Endothelial cell of umbilical vein (primary cell): ENCODE results near the gene NXF1. TPM values are rescaled to one million over a fixed set of nuclear protein-coding genes. Genes with fewer than 3 reads are reported as not detected.

Experiments used
- BruUV-seq: library from RNA; stranded (reverse); fragments of 400-500 nt; replicated peaks from 2 replicates; lab custom pipeline; 2021; lab: Mats Ljungman, UMichigan
- CTCF ChIA-PET: fragments of 300-600, 350-600 bp; sonication (Branson Sonifier 250); formaldehyde crosslinking; loops from one replicate; lab custom pipeline; 2021; ENCODE audit warnings: antibody characterized with exemption, inconsistent platforms; lab: Charles Lee
- POLR2A ChIA-PET: fragments of 300-600, 350-600 bp; sonication (Branson Sonifier 250); formaldehyde crosslinking; loops from one replicate; lab custom pipeline; 2021; ENCODE audit warnings: antibody characterized with exemption, inconsistent platforms; lab: Charles Lee
- DNase-seq: peaks from one replicate; pipeline ENCODE4 v3.0.0-alpha.2; 2011; ENCODE audit warnings: low read depth, low spot score
- FAIRE-seq: peaks from 2 replicates; lab custom pipeline; 2011; peaks lifted over from hg19 to GRCh38; lab: Jason Lieb, UNC
- H2AFZ ChIP-seq: 2 replicates; pipeline ENCODE4 v1.6.0; 2012; ENCODE audit warnings: low read depth, low read length, control low read depth, inconsistent platforms
- H3K27ac ChIP-seq: 2 replicates; pipeline ENCODE4 v1.5.1; 2011; ENCODE audit warnings: low read depth, mild to moderate bottlenecking, control low read depth, low read length, moderate library complexity; ENCODE audit not compliant: insufficient read depth
- H3K27me3 ChIP-seq, 2 experiments: 2 replicates each; pipeline versions ENCODE4 v1.6.0 to v1.6.1; 2011; ENCODE audit warnings: low read length in 2 of 2, mixed read lengths in 1 of 2; ENCODE audit not compliant: control insufficient read depth in 2 of 2, insufficient read depth in 2 of 2
- H3K36me3 ChIP-seq, 2 experiments: 2 replicates in 1 of 2; 3 replicates in 1 of 2; pipeline ENCODE4 v1.5.1; 2011; ENCODE audit warnings: low read length in 2 of 2, mild to moderate bottlenecking in 1 of 2, moderate library complexity in 1 of 2; ENCODE audit not compliant: control insufficient read depth in 2 of 2, insufficient read depth in 2 of 2; ENCODE audit errors: extremely low read depth in 1 of 2
- H3K4me1 ChIP-seq: 3 replicates; pipeline ENCODE4 v1.5.1; 2011; ENCODE audit warnings: mild to moderate bottlenecking, low read length; ENCODE audit not compliant: control insufficient read depth, insufficient read depth; ENCODE audit errors: extremely low read depth
- H3K4me2 ChIP-seq: 2 replicates; pipeline ENCODE4 v1.6.1; 2011; ENCODE audit warnings: low read length, control low read depth, mixed read lengths; ENCODE audit not compliant: insufficient read depth
- H3K4me3 ChIP-seq, 3 experiments: fragments of 200-600 bp in 1 of 3; sonication (generic), shearing (Covaris generic) in 1 of 3; replicated peaks in 1 of 3; 2 replicates each; pipeline ENCODE4 v1.5.1; 2011 to 2016; ENCODE audit warnings: control low read depth in 3 of 3, low read length in 3 of 3, mild to moderate bottlenecking in 2 of 3, inconsistent platforms in 1 of 3, low read depth in 1 of 3, moderate library complexity in 1 of 3; ENCODE audit not compliant: insufficient read depth in 1 of 3
- H3K79me2 ChIP-seq: 2 replicates; pipeline ENCODE4 v1.6.0; 2012; ENCODE audit warnings: low read length, inconsistent platforms; ENCODE audit not compliant: control insufficient read depth, insufficient read depth
- H3K9ac ChIP-seq: replicated peaks from 2 replicates; pipeline ENCODE3; 2011; ENCODE audit warnings: low read length, control low read depth; ENCODE audit not compliant: insufficient read depth; ENCODE audit errors: extremely low read depth
- H3K9me1 ChIP-seq: replicated peaks from 3 replicates; pipeline ENCODE4 v1.6.0; 2011; ENCODE audit warnings: mild to moderate bottlenecking, low read length; ENCODE audit not compliant: control insufficient read depth, insufficient read depth; ENCODE audit errors: extremely low read depth
- H3K9me3 ChIP-seq: replicated peaks from 2 replicates; pipeline ENCODE4 v1.5.1; 2012; ENCODE audit warnings: low read length, inconsistent platforms; ENCODE audit not compliant: control insufficient read depth, insufficient read depth
- H4K20me1 ChIP-seq: replicated peaks from 2 replicates; pipeline ENCODE3; 2011; ENCODE audit warnings: mild to moderate bottlenecking, low read length; ENCODE audit not compliant: control insufficient read depth, insufficient read depth; ENCODE audit errors: extremely low read depth
- CTCF ChIP-seq, 2 donors: IDR thresholded peaks; 1 replicate in 1 of 2; 2 replicates in 1 of 2; pipeline ENCODE4 v1.5.1; 2011; ENCODE audit warnings: low read length in 2 of 2, mild to moderate bottlenecking in 2 of 2, moderate library complexity in 2 of 2, control low read depth in 1 of 2, inconsistent platforms in 1 of 2, low read depth in 1 of 2; ENCODE audit not compliant: insufficient read depth in 1 of 2; ENCODE audit errors: extremely low read depth in 1 of 2
- EZH2 ChIP-seq: IDR thresholded peaks from 2 replicates; pipeline ENCODE4 v1.6.1; 2012; ENCODE audit warnings: borderline replicate concordance, low read depth, mild to moderate bottlenecking, moderate library complexity, low read length, inconsistent platforms; ENCODE audit not compliant: severe bottlenecking
- FOS ChIP-seq: IDR thresholded peaks from 2 replicates; pipeline ENCODE4 v1.6.1; 2011; ENCODE audit warnings: mild to moderate bottlenecking, low read length, moderate library complexity, borderline replicate concordance; ENCODE audit not compliant: insufficient read depth
- JUN ChIP-seq: IDR thresholded peaks from 2 replicates; pipeline ENCODE4 v1.6.1; 2011; ENCODE audit warnings: borderline replicate concordance, low read depth; ENCODE audit not compliant: insufficient read length, insufficient read depth
- MAX ChIP-seq: IDR thresholded peaks from 2 replicates; pipeline ENCODE4 v1.6.1; 2011; ENCODE audit not compliant: insufficient read depth, insufficient read length
- MYC ChIP-seq: IDR thresholded peaks from one replicate; pipeline ENCODE4 v1.6.1; 2011; ENCODE audit warnings: mild to moderate bottlenecking, low read depth, low read length
- POLR2A ChIP-seq: IDR thresholded peaks from 2 replicates; pipeline ENCODE4 v1.6.1; 2012; ENCODE audit warnings: low read depth, mild to moderate bottlenecking, control low read depth, low read length
- POLR2AphosphoS5 ChIP-seq: IDR thresholded peaks from 2 replicates; pipeline ENCODE4 v1.6.1; 2012; ENCODE audit warnings: low read depth, mild to moderate bottlenecking, control low read depth, low read length, moderate library complexity; ENCODE audit not compliant: insufficient read depth
- dilution Hi-C: fragments of 300-500 bp; cut with MboI; formaldehyde crosslinking; loops from one replicate; pipeline ENCODE4 v1.15.0; 2019; ENCODE audit warnings: low sequenced_read_pairs; ENCODE audit not compliant: extremely low pct_ligation_motif_present
- intact Hi-C: fragments of 100-400 bp; cut with micrococcal nuclease; formaldehyde crosslinking; loops from one replicate; pipeline ENCODE4 v1.10.0; 2022
- polyA plus RNA-seq, 4 experiments: library from polyadenylated mRNA; depleted of rRNA in 3 of 4; stranded (reverse) in 3 of 4; unstranded in 1 of 4; fragments of >200 nt; gene quantifications; 2 replicates each; pipeline versions ENCODE4 v1.2.1 to v1.2.3, GENCODE V29; 2011 to 2012; ENCODE audit warnings: missing spikeins in 1 of 4
- total RNA-seq: library from RNA; stranded (reverse); gene quantifications from 2 replicates; pipeline ENCODE4 v1.2.3, GENCODE V29; 2021

NXF1 gene
- total and polyA plus RNA-seq, 2 donors (not counting 3 experiments of a cell fraction or from before 2014, with no cell fraction given), result 74.4 to 101 TPM

- intact Hi-C loops, result no loop called here
- Histone ChIP-seq H2AFZ (no peak overlapping the region), H3K9me1 (no peaks in the 10 kb centered on the region), H3K79me2 (no peaks in the 10 kb centered on the region), H3K36me3 (peaks cover 6 to 11% of the 10 kb centered on the region in 2 experiments), H3K27me3 (no peaks in the 10 kb centered on the region), H3K4me2 (no peak overlapping the region), H3K9me3 (no peaks in the 10 kb centered on the region), H3K27ac (no peak overlapping the region), H3K4me1 (no peaks in the 10 kb centered on the region), H3K9ac (no peak overlapping the region), H4K20me1 (no peaks in the 10 kb centered on the region), H3K4me3 (no peak overlapping the region)
- ChIA-PET POLR2A (interaction anchor here (0.6 to 1.5 kb wide), 6 partner anchors 9 to 34 kb away, joined by 3 to 9 read pairs (median 4); partner anchors contain the start of gene STX5), CTCF (interaction anchor here (0.8 to 1.8 kb wide), 3 partner anchors 8 to 45 kb away, joined by 3 to 10 read pairs (median 3); no protein-coding TSS in a partner anchor)
- TF ChIP-seq EZH2, result no peak
- no peak for TF ChIP-seq JUN
- TF ChIP-seq MYC, result no peak
- TF ChIP-seq FOS, result no peak
- no peak for TF ChIP-seq POLR2AphosphoS5
- TF ChIP-seq MAX, result no peak
- TF ChIP-seq CTCF (IDR thresholded peaks at IDR 0.05; ENCODE audit: extremely low read depth in 1 of 2, insufficient read depth in 1 of 2, low read depth in 1 of 2, low read length in 2 of 2), result no peak
- no peak for TF ChIP-seq POLR2A
- BruUV-seq, result no TSS peak
- no peak for FAIRE-seq
- dilution Hi-C loops, result no loop called here
- DNase-seq, result no peak
These were observed 11.3 kb upstream of the NXF1 start for GRCh38 chr11:62816557-62816956.
